GM12892 (cell line): ENCODE results near the gene LARP4B.

ENCODE experiments used
- POLR2A ChIP-seq: IDR thresholded peaks from 2 replicates; pipeline ENCODE4 v1.6.1; 2011; ENCODE audit warnings: low read depth, low read length, control low read depth
- POLR2AphosphoS5 ChIP-seq: IDR thresholded peaks from 2 replicates; pipeline ENCODE4 v1.6.1; 2011; ENCODE audit warnings: low read depth, low read length, control low read depth

GRCh38 chr10:804191-804781 lies 127.2 kb downstream of the LARP4B start:
- TF ChIP-seq POLR2A (no peak), POLR2AphosphoS5 (no peak)
